Liver (tissue), 2 donors: Measurements from ENCODE around the gene MAGIX.

Experiments
- CTCF ChIP-seq: fragments of 150-350 bp; IDR thresholded peaks from 2 replicates; pipeline ENCODE4 v1.5.1; 2017; ENCODE audit warnings: improper control_type of control experiment, low read depth, low read length; ENCODE audit not compliant: missing input control
- YY1 ChIP-seq: IDR thresholded peaks from 2 replicates; pipeline ENCODE4 v1.6.1; 2016; ENCODE audit warnings: antibody characterized with exemption, mild to moderate bottlenecking
- donor health status: healthy.

- no peak for TF ChIP-seq YY1
- no peak for TF ChIP-seq CTCF
Observed at GRCh38 chrX:49202022-49202421, 39.5 kb downstream of the MAGIX start.
